Activated CD4-positive, alpha-beta T cell treated with anti-CD3 and anti-CD28 coated beads for 24 hours (primary cell): ENCODE results near the gene ZNF57.
"Not testable (repeated sequence)": the region's sequence is repeated elsewhere in the genome, so short reads cannot be mapped to it uniquely, and the experiment has no call there.

Experiments used
- DNase-seq, 2 donors: peaks; one replicate each; pipeline ENCODE4 v3.0.0-alpha.2; 2020; ENCODE audit warnings: low read depth in 2 of 2

The ZNF57 gene

DNA sequence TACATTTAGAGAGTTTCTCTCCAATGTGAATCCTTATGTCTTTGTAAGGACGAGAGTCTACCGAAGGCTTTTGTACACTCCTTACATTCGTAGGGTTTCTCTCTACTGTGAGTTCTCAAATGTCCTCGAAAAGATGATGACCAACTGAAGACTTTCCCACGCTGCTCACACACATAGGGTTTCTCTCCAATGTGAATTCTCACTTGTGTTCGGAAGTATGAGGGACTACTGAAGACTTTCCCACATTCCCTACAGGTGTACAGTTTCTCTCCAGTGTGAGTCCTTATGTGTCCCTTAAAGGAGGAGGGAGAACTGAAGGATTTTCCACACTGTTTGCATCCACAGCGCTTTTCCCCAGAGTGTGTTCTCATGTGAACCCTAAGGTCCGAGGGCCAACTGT is 4.0 kb upstream of the ZNF57 start:
- DNase-seq: no peak

DNA sequence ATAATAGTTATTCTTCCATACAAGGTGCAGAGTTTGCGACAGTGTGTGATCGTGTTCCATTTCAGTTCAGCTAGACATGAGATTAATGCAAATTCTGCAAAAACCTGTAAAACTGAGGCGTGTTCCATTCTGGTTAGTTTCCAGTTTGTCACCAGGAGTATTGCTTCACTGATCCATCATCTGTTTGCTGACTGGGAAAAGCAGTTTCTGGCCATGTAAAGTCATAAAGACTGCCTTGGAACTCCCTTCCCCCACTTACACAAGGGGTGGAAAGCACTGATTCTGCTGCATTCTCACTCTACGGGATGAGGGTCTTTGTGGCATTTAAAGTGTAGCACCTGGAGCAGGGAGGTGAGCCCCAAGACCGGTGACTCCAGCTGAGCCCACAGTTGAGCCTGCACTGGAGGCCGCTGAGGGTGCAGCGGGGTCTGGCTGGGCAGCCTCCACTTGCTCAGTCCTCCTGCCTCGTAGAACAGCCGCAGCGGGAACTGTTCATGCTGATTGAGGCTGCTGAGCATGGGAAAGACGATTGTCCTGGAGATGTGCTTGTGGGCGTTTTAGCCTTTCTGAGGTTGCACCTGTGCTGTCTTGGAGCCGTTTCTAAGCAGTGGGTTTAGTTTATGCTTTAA is 2.0 kb downstream of the ZNF57 start:
- no peak for DNase-seq

- not testable (repeated sequence) for DNase-seq
Observed at GRCh38 chr19:2903326-2903725, 2.6 kb downstream of the ZNF57 start.

GRCh38 chr19:2905918-2906519 is 5.3 kb downstream of the ZNF57 start:
- no peak for DNase-seq

GRCh38 chr19:2906631-2907195 is 6.0 kb downstream of the ZNF57 start:
- no peak for DNase-seq

DNA sequence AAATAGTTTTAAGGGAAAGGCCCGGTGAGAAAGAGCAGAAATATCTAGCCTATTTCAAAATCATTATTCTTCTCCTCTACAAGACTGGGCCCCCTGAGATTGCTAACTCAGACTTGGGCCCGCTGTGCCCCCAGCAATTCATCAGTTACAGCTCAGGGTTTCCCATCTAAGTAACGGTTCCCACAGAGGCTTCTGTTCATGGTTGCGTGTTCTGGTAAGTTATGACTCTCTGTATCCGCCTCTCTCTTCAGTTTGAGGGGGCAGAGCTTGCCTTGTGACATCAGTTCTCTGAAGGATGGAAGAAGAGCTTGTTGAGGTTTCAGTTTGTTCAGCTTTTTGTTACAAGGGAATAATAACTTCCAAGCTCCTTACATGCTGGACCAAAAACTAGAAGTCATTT is 11.6 kb downstream of the ZNF57 start:
- DNase-seq: no peak

- DNase-seq: no peak
Observed at GRCh38 chr19:2917275-2918184, 16.8 kb downstream of the ZNF57 start.

DNA sequence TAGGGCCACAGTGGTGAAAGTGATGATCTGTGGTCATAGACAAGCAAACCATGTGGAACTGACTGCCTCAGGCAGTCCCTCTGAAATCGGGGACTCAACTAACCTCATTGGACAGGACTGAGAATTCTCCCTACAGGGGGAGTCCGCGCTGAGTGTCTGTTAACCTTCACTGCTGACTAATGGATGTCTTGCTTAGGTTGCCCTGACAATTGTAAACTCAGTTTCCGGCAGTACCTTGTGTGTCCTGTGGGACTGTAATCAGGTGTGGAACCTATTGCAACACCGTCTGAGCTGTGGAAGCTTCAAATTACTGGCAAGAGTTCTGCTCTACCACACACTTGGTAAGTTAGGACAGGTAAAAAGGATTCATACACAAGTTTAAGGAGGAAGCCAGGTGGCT is 22.3 kb downstream of the ZNF57 start:
- DNase-seq: no peak

- no peak for DNase-seq
Observed at GRCh38 chr19:2923510-2923909, 22.8 kb downstream of the ZNF57 start.

GRCh38 chr19:2926341-2927031 is 25.8 kb downstream of the ZNF57 start:
- DNase-seq: no peak

DNA sequence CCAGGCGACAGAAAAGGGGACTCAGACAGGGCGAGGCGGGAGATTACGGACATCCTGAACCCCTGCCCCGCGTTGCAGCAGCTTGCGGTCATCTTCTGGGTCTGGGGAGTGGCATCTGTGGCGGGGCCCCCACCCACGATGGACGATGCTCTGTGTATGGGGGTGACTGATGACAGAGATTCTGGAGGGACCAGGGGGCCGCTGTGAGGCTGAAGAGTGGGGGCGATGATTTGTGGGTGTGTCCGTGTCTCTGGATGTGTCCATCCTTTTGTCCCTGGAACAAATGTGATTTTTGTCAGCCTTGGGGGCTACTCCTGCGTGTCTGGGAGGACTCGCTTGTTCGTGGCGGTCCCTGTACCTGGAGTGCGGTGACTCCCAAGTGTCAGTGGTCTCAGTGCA is 26.3 kb downstream of the ZNF57 start:
- DNase-seq: no peak

- DNase-seq: no peak
Observed at GRCh38 chr19:2933490-2933910, 32.8 kb downstream of the ZNF57 start.

DNA sequence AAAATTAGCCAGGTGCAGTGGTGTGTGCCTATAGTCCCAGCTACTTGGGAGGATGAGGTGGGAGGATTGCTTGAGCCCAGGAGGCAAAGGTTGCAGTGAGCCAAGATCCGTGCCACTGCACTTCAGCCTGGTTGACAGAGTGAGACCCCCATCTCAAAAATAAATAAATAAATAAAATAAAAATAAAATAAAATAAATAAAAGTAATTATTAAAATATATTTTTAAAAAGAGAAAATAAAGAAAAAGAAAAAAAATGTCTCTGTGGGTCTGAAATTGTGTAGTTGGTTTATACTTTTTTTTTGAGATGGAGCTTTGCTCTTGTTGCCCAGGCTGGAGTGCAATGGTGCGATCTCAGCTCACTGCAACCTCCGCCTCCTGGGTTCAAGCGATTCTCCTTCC is 35.1 kb downstream of the ZNF57 start:
- DNase-seq: not testable (repeated sequence)

DNA sequence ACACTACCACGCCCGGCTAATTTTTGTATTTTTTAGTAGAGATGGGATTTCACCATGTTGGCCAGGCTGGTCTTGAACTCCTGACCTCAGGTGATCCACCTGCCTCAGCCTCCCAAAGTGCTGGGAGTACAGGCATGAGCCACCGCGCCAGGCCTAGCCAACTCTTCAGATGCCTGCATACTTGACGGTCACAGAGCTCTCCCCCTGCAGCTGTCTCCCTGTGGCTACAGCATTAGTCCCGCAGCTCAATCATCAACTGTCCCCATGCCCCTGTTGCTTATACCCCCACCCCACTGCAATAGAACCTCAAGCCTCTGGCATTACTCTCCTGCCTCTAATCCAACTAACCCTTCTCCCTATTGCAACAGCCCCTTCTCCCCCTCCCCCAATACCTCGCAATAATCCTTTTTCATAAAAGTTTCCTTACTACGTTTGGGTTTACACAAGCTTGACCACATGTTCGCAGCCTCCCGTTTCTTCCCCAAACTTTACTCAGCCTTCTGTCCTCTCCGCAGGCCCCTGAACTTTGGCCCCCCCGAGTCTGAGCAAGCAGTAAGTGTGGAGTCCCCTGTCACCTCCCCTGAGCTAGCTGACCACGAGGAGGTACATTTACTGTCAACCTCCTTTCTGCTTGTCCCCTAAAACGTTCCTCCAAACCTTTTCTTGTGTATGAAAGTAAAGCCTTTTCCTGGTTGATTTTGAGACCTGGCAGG is 42.4 kb downstream of the ZNF57 start:
- no peak for DNase-seq

DNA sequence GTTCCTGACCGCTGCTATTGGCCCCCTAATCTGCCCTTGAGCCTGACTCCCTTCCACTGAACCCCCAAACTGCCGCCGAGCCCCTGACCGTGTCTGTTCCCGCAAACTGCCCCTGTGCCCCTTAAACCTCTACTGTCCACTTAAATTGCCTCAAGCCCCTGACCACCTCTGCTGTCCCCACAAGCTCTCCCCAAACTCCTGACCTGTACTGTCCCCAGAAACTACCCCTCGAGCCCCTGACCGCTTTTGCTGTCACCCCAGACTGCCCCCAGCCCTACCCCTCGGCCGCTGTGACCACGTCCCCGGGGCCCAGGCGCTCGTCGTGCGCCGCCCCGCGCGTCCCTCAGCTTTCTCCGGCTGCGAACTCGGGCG is 43.7 kb downstream of the ZNF57 start:
- no peak for DNase-seq

GRCh38 chr19:2944775-2945574 is 44.2 kb downstream of the ZNF57 start, which contains the start of gene ZNF77:
ZNF77 (minus strand) TSS chr19:2944971; CDS start chr19:2944840, 131 bp downstream.
- DNase-seq: peak; percentile 99

DNA sequence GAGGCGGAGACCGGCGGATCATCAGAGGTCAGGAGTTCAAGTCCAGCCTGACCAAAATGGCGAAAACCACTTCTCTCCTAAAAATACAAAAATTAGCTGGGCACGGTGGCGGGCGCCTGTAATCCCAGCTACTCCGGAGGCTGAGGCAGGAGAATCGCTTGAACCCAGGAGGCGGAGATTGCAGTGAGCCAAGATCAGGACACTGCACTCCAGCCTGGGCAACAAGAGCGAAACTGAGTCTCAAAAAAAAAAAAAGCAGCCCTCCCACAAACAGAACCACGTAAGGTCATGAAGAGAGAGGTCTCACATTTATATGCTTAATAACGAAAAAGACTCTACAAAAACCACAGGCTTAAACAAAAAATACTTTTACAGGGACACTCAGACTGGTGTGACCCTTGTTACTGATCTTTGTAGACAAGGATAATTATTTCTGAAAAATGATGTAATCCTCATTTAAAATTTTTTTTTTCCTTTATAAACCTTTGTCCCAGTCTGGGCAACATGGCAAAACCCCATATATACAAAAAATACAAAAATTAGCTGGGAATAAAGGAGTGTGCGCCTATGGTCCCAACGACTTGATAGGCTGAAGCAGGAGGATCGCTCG is 45.0 kb downstream of the ZNF57 start:
- DNase-seq: no peak

GRCh38 chr19:2949939-2950285 is 49.2 kb downstream of the ZNF57 start:
- DNase-seq: no peak

DNA sequence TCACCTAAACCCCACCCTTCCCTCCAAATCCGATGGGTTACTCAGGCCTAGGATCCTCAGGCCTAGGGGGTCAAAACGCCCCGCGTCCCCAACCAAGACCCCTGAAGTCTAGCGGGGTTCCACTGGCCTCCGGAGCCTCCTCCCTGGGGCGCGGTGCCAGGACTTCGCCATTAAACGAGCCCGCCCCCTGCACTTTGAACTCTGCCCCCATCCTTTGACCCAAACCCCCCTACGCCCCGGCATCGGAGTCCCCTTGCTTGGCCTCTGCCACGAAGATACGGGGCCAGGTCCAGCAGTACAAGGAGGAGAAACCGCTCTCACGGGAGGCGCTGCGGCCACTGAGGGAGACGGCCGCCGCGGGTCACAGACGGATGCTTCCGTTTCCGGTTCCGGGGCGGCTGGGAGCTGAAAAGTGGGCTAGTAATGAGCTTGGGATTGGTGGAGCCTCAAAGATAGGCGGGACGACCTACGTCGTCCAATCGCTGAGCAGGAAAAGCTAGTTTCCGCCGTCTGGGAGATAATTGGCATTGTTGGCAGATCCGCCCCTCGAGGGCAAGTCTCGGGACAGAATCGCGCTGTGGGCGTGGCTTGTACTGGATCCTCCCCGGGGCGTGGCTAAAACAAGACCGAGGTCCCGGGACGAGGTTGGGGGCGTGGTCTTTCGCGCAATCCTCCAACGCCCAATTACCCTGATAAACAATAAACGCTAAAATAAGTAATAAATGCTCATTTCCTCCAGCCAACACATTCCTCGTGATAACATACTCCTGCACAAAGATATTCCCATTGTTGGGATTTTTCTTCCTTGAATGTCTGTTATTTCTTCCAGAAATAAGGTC is 49.8 kb downstream of the ZNF57 start:
- DNase-seq: peak; percentile 100
